ENCODE results near the gene CORO2A. TPM values are rescaled to one million over a fixed set of nuclear protein-coding genes. Genes with fewer than 3 reads are reported as not detected.

CORO2A gene
- total RNA-seq, 2 donors from 2014 or later, result 0.66 to 1.3 TPM

DNA sequence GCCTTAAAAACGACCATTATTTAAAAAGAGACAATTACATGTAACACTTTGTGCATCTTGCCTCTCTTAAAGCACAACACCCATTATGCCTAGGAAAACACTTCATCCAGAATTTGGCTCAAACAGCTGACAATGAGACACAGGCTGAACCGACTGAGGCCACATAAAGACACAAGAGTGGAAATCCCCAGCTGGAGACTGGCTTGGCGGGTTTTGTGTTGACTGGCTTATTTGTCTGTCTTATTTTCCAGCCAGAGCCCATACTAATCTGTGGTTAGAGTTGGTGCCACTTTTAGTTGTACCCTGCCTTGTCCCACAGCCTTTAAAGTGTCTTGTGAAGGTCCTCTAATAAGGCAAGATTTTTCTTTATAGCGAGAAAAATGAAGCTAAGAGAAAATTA lies 94.6 kb downstream of the CORO2A start:
- H3K36me3 ChIP-seq (replicated peaks in 1 of 2; ENCODE audit: insufficient read depth in 1 of 2, low read depth in 2 of 2), result no peaks in the 10 kb centered on the region
- TF ChIP-seq POLR2A (IDR thresholded peaks at IDR 0.05), result no peak
- TF ChIP-seq, protein P1, sequence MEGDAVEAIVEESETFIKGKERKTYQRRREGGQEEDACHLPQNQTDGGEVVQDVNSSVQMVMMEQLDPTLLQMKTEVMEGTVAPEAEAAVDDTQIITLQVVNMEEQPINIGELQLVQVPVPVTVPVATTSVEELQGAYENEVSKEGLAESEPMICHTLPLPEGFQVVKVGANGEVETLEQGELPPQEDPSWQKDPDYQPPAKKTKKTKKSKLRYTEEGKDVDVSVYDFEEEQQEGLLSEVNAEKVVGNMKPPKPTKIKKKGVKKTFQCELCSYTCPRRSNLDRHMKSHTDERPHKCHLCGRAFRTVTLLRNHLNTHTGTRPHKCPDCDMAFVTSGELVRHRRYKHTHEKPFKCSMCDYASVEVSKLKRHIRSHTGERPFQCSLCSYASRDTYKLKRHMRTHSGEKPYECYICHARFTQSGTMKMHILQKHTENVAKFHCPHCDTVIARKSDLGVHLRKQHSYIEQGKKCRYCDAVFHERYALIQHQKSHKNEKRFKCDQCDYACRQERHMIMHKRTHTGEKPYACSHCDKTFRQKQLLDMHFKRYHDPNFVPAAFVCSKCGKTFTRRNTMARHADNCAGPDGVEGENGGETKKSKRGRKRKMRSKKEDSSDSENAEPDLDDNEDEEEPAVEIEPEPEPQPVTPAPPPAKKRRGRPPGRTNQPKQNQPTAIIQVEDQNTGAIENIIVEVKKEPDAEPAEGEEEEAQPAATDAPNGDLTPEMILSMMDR (IDR thresholded peaks at IDR 0.05), result no peak
- H3K4me1 ChIP-seq, result peaks cover 6% of the 10 kb centered on the region
- H3K9me3 ChIP-seq, result no peaks in the 10 kb centered on the region
- WGBS, 2 donors, result 71 to 76% methylated on average over 4 of the region's 4 CpGs
- ATAC-seq, result peak; percentile 47
- H3K27ac ChIP-seq, result no peak overlapping the region
- intact Hi-C loops (cut with DNase I), result no loop called here
- no peaks in the 10 kb centered on the region for H3K27me3 ChIP-seq
- DNase-seq, result peak in 1 of 4 donors; percentile 31
- H3K4me3 ChIP-seq, result no peak overlapping the region

DNA sequence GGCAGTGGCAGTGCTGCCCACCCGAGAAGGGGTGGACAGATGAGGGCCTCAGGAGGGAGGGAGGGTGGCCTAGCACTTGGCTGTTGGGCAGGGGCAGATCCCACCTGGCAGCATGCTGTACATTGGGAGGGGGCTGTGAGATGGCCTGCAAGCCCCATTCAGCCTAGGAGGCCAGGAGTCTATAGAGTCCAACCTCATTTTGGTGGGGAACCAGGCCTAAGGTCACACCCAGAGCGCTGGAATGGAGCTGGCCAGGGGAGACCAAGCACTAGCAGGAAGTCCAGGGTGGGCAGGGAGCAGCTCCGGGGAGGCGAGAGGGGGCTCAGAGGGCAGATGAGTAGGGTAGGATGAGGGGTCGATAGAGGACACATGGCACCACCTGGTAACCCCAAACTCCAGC lies 96.3 kb downstream of the CORO2A start:
- Histone ChIP-seq H3K9me3 (no peaks in the 10 kb centered on the region), H3K36me3 (replicated peaks in 1 of 2; ENCODE audit: insufficient read depth in 1 of 2, low read depth in 2 of 2) (no peaks in the 10 kb centered on the region), H3K27me3 (no peaks in the 10 kb centered on the region), H3K4me3 (no peak overlapping the region), H3K4me1 (peaks cover 6% of the 10 kb centered on the region), H3K27ac (no peak overlapping the region)
- 96 to 98% methylated on average over 5 of the region's 5 CpGs for WGBS, 2 donors
- intact Hi-C loops (cut with DNase I), result no loop called here
- TF ChIP-seq POLR2A (IDR thresholded peaks at IDR 0.05), result no peak
- TF ChIP-seq, protein P1 (IDR thresholded peaks at IDR 0.05), result no peak
- ATAC-seq (no peak), DNase-seq (no peak)

GRCh38 chr9:98095401-98095800 lies 97.0 kb downstream of the CORO2A start:
- no peaks in the 10 kb centered on the region for H3K36me3 ChIP-seq (replicated peaks in 1 of 2; ENCODE audit: insufficient read depth in 1 of 2, low read depth in 2 of 2)
- H3K27me3 ChIP-seq, result no peaks in the 10 kb centered on the region
- no peak overlapping the region for H3K4me3 ChIP-seq
- WGBS, 2 donors, result 90 to 91% methylated on average over 7 of the region's 7 CpGs
- DNase-seq, result no peak
- intact Hi-C loops (cut with DNase I), result no loop called here
- peaks cover 6% of the 10 kb centered on the region for H3K4me1 ChIP-seq
- TF ChIP-seq, protein P1 (IDR thresholded peaks at IDR 0.05), result no peak
- TF ChIP-seq POLR2A (IDR thresholded peaks at IDR 0.05), result no peak
- no peak for ATAC-seq
- H3K27ac ChIP-seq, result no peak overlapping the region
- no peaks in the 10 kb centered on the region for H3K9me3 ChIP-seq

DNA sequence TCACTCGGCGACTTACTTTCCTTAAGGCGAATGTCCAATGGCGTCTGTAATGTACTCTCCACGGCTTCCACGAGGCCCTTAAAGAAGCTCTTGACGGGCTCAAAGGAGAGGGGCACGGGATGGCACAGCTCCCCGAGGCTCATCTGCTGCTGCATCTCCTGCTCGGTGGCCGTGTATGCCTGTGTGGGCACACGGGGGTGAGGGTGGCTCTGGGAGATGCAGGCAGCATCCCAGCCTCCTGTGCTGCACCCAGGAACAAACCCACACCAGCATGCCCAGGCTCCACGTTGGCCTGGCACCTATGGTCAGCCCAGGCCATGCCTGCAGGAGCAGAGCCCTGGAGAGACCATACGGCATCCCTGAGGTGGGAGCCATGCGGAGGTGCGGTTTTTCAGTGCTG lies 97.6 kb downstream of the CORO2A start:
- H3K4me3 ChIP-seq, result no peak overlapping the region
- H3K9me3 ChIP-seq, result no peaks in the 10 kb centered on the region
- H3K27me3 ChIP-seq, result no peaks in the 10 kb centered on the region
- TF ChIP-seq POLR2A (IDR thresholded peaks at IDR 0.05), result no peak
- TF ChIP-seq, protein P1 (IDR thresholded peaks at IDR 0.05), result no peak
- WGBS, 2 donors, result 90 to 93% methylated on average over 12 to 16 of the region's 16 CpGs
- no peak for DNase-seq
- intact Hi-C loops (cut with DNase I), result no loop called here
- no peaks in the 10 kb centered on the region for H3K36me3 ChIP-seq (replicated peaks in 1 of 2; ENCODE audit: insufficient read depth in 1 of 2, low read depth in 2 of 2)
- no peak overlapping the region for H3K27ac ChIP-seq
- peaks cover 6% of the 10 kb centered on the region for H3K4me1 ChIP-seq
- ATAC-seq, result no peak

DNA sequence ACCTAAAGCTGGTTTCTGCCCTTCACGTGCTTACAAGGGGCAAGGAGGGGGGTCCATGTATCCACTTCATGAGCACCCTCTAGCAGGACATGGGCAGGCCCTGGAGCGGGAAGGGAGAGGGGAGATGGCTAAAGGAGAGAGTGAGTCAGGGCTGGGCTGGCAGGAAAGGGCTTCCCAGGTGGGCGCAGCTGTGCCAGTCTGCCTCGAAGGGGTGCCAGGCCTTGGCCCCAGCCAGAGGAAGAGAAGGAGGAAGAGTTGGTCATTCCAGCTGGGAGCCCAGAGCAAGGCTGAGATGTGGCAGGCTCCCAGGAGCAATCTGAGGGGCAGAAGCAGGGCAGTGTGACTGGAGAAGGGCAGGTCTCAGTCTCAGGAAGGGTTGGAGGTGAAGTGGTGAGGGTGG lies 98.1 kb downstream of the CORO2A start:
- H3K36me3 ChIP-seq (replicated peaks in 1 of 2; ENCODE audit: insufficient read depth in 1 of 2, low read depth in 2 of 2), result no peaks in the 10 kb centered on the region
- DNase-seq (no peak), ATAC-seq (no peak)
- H3K27me3 ChIP-seq, result no peaks in the 10 kb centered on the region
- H3K9me3 ChIP-seq, result no peaks in the 10 kb centered on the region
- H3K27ac ChIP-seq, result no peak overlapping the region
- peaks cover 6% of the 10 kb centered on the region for H3K4me1 ChIP-seq
- TF ChIP-seq, protein P1 (IDR thresholded peaks at IDR 0.05), result no peak
- no peak for TF ChIP-seq POLR2A (IDR thresholded peaks at IDR 0.05)
- WGBS, 2 donors, result 78 to 88% methylated on average over 4 of the region's 4 CpGs
- no peak overlapping the region for H3K4me3 ChIP-seq
- intact Hi-C loops (cut with DNase I), result no loop called here

All from body of pancreas (tissue), 4 donors.